BLaER1 (cell line): ENCODE data around the gene ARHGAP18.
A peak's percentile ranks its signal among the peaks of the same experiment; 100 is the strongest.

ENCODE experiments used
- H3K27ac ChIP-seq: shearing (Covaris generic); formaldehyde crosslinking; 2 replicates; pipeline ENCODE4 v1.8.1; 2022
- H3K27me3 ChIP-seq: shearing (Covaris generic); formaldehyde crosslinking; 2 replicates; pipeline ENCODE4 v1.8.1; 2022
- H3K36me3 ChIP-seq: shearing (Covaris generic); formaldehyde crosslinking; 2 replicates; pipeline ENCODE4 v1.8.1; 2022
- H3K4me1 ChIP-seq: shearing (Covaris generic); formaldehyde crosslinking; 2 replicates; pipeline ENCODE4 v1.8.1; 2022
- H3K4me2 ChIP-seq: shearing (Covaris generic); formaldehyde crosslinking; 2 replicates; pipeline ENCODE4 v1.8.1; 2022
- H3K4me3 ChIP-seq: shearing (Covaris generic); formaldehyde crosslinking; 2 replicates; pipeline ENCODE4 v1.8.1; 2022
- H3K9ac ChIP-seq: shearing (Covaris generic); formaldehyde crosslinking; 2 replicates; pipeline ENCODE4 v1.8.1; 2022
- H3K9me3 ChIP-seq: shearing (Covaris generic); formaldehyde crosslinking; 2 replicates; pipeline ENCODE4 v1.8.1; 2022
- H4K20me1 ChIP-seq: shearing (Covaris generic); formaldehyde crosslinking; 2 replicates; pipeline ENCODE4 v1.8.1; 2022
- Cebpa-rat ChIP-seq: shearing (Covaris generic); IDR thresholded peaks from 2 replicates; pipeline ENCODE4 v1.8.1; 2022

The ARHGAP18 gene

DNA sequence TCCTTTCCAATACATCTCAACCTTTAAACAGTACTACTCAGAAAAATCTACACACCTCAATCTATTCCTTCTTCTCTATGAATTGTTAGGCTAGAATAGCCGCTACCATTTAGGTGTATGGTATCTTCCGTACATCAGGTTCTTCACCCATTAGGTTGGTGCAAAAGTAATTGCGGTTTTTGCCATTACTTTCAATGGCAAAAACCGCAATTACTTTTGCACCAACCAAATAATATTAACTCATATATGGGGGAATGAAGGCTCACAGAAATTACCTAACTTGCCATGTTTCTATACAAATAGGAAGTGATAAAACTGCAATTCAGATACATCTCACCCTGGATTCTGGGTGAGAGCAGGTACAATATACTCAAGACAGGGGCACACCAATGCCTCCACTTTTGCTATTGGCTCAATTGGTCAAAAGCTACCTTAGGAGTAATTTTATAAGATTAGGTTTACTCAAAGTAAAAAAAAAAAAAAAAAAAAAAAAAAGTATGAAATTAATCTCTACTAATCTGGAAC is 37.7 kb upstream of the ARHGAP18 start:
- TF ChIP-seq Cebpa-rat = no peak
- H3K4me3 ChIP-seq = no peak overlapping the region
- peaks cover 59% of the 10 kb centered on the region for H3K4me1 ChIP-seq
- no peaks in the 10 kb centered on the region for H4K20me1 ChIP-seq
- H3K27ac ChIP-seq = peak overlapping the region; percentile 78
- no peaks in the 10 kb centered on the region for H3K9me3 ChIP-seq
- peak overlapping the region; percentile 83 for H3K4me2 ChIP-seq
- H3K27me3 ChIP-seq = no peaks in the 10 kb centered on the region
- no peak overlapping the region for H3K9ac ChIP-seq
- H3K36me3 ChIP-seq = no peaks in the 10 kb centered on the region

DNA sequence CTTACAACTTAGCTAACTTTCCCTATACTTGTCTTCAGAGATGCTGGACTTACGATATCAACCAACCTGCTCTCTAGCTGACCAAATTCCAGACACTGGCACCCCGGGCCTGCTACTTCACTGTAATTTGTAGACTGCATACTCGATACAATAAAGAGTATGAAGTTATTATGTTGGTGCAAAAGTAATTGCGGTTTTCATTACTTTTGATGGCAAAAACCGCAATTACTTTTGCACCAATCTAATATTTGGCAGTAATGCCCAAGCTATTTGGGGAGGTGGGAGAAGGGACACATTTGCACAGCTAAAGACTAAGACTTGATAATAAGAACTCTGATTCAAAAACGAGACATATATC is 34.9 kb upstream of the ARHGAP18 start:
- H3K36me3 ChIP-seq = no peaks in the 10 kb centered on the region
- no peak overlapping the region for H3K9ac ChIP-seq
- H3K27ac ChIP-seq = peak overlapping the region; percentile 19; the same call in 1 of the 2 replicates
- no peak overlapping the region for H3K4me3 ChIP-seq
- peak overlapping the region; percentile 60 for H3K4me2 ChIP-seq
- TF ChIP-seq Cebpa-rat = no peak
- peaks cover 39% of the 10 kb centered on the region for H3K4me1 ChIP-seq
- H3K27me3 ChIP-seq = no peaks in the 10 kb centered on the region
- H4K20me1 ChIP-seq = no peaks in the 10 kb centered on the region
- H3K9me3 ChIP-seq = no peaks in the 10 kb centered on the region

DNA sequence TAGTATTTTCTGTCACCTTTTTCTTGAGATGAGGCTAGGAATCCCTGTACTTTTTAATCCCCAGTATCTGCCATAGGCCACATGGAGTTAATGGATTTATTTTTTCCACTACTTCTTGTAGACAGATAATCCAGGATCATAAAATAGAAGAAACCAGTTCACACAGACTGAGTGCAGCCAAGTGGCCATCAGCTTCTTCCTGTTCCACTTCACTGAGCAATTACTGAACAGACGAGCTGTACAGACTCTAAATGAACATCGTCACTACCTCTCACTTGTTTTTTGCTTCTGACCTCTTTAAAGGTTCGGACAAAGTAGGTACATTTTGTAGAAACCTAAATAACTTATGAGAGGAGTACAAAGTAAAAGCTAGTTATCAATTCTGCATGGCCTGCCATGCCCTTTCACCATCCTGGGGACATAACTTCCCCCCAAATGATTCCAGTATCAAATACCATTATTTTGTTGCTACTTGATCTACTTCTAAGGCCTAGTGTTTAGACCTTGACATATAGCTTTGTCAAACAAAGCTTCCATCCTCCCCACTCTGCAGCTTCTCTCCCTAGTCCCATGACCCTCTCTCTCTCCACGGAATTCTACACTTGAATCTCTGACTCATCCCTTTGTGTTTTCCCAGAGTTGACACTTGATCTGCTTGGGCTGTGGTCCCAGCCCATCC is 34.4 kb upstream of the ARHGAP18 start:
- H3K9ac ChIP-seq = no peak overlapping the region
- H3K4me2 ChIP-seq = peak overlapping the region; percentile 60
- no peaks in the 10 kb centered on the region for H3K36me3 ChIP-seq
- no peak for TF ChIP-seq Cebpa-rat
- H3K27me3 ChIP-seq = no peaks in the 10 kb centered on the region
- peaks cover 34% of the 10 kb centered on the region for H3K4me1 ChIP-seq
- H3K27ac ChIP-seq = peak overlapping the region; percentile 19; the same call in 1 of the 2 replicates
- H3K9me3 ChIP-seq = no peaks in the 10 kb centered on the region
- H3K4me3 ChIP-seq = no peak overlapping the region
- no peaks in the 10 kb centered on the region for H4K20me1 ChIP-seq

DNA sequence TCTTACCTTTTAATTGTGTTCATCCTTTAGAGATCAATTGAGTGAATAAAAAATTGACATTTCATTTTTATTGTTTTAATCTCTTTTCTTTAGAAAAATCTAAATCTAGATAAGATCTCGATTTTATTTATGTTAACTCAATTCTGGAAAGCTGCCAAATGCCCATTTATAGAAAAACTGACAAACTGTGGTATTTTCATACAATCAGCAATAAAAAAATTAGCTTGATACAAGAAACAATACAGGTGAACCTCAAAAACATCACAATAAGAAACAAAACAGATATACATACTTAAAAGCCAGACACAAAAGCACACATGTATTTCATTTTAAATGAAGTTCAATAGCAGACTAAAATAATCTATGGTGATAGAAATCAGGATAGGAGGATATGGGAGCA is 30.0 kb upstream of the ARHGAP18 start:
- H3K27ac ChIP-seq = no peak overlapping the region
- no peak overlapping the region for H3K4me3 ChIP-seq
- H3K4me1 ChIP-seq = peaks cover 17% of the 10 kb centered on the region
- H3K4me2 ChIP-seq = no peak overlapping the region
- no peaks in the 10 kb centered on the region for H3K36me3 ChIP-seq
- no peaks in the 10 kb centered on the region for H4K20me1 ChIP-seq
- no peaks in the 10 kb centered on the region for H3K9me3 ChIP-seq
- no peak overlapping the region for H3K9ac ChIP-seq
- no peak for TF ChIP-seq Cebpa-rat
- no peaks in the 10 kb centered on the region for H3K27me3 ChIP-seq

DNA sequence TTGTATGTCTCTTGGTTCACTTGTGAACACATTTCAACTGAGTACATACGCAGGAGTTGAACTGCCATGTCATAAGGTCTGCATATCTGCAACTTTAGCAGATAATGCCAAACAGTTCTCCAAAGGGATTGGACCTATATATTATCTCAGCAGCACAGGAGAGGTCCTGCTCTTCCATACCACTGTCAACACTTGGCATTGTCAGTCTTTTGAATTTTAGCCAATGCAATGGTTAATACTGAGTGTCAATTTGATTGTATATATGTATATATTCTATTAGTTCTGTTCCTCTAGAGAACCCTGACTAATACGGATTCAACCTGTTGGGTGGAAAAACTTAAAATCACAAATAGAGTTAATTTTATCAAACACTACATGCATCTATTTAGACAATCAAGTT is 26.1 kb upstream of the ARHGAP18 start:
- Histone ChIP-seq H3K27ac (no peak overlapping the region), H3K4me1 (no peaks in the 10 kb centered on the region), H3K4me2 (no peak overlapping the region), H3K36me3 (no peaks in the 10 kb centered on the region), H3K27me3 (no peaks in the 10 kb centered on the region), H4K20me1 (no peaks in the 10 kb centered on the region), H3K9me3 (no peaks in the 10 kb centered on the region), H3K9ac (no peak overlapping the region), H3K4me3 (no peak overlapping the region)
- TF ChIP-seq Cebpa-rat = no peak

DNA sequence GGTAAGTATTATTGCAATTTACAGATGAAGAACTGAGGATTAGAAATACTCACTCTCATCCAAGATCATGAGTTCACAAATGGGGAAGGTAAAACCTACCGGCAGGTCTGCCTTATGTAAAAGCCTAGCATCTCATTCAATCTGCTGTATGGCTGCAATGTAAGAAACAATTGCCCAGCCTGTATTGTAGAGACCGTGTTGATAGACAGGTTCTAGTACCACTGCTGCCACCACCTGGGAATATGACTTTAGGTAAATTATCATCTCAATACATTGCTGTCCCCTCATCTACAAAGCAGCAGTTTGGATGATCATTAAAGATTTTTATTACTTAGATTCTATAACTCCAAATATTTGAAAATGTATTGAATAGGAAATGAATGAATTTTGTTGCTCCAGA is 23.3 kb upstream of the ARHGAP18 start:
- H3K4me2 ChIP-seq = no peak overlapping the region
- H3K4me3 ChIP-seq = no peak overlapping the region
- TF ChIP-seq Cebpa-rat = no peak
- H4K20me1 ChIP-seq = no peaks in the 10 kb centered on the region
- H3K9ac ChIP-seq = no peak overlapping the region
- no peaks in the 10 kb centered on the region for H3K36me3 ChIP-seq
- no peaks in the 10 kb centered on the region for H3K4me1 ChIP-seq
- no peak overlapping the region for H3K27ac ChIP-seq
- no peaks in the 10 kb centered on the region for H3K27me3 ChIP-seq
- H3K9me3 ChIP-seq = no peaks in the 10 kb centered on the region

DNA sequence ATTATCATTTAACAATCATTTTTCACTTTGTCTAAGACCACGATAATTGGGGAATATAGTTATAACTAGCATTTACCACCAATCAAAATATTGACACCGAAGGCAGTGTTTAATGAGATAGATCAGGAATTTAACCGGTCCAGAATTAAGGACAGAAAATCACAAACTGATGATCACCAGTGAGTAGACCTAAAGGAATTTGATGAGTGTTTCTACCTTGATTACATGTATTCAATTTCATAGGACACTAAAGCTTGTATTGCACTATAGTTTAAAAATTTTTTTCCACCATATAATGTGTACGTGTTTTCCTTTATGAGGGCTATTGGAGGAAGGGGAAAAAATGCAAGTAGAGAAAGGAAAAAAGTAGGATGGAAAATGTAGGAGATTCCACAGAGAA is 22.6 kb upstream of the ARHGAP18 start:
- Histone ChIP-seq H3K27ac (no peak overlapping the region), H3K4me3 (no peak overlapping the region), H3K9me3 (no peaks in the 10 kb centered on the region), H4K20me1 (no peaks in the 10 kb centered on the region), H3K4me1 (no peaks in the 10 kb centered on the region), H3K4me2 (no peak overlapping the region), H3K27me3 (no peaks in the 10 kb centered on the region), H3K9ac (no peak overlapping the region), H3K36me3 (no peaks in the 10 kb centered on the region)
- no peak for TF ChIP-seq Cebpa-rat

DNA sequence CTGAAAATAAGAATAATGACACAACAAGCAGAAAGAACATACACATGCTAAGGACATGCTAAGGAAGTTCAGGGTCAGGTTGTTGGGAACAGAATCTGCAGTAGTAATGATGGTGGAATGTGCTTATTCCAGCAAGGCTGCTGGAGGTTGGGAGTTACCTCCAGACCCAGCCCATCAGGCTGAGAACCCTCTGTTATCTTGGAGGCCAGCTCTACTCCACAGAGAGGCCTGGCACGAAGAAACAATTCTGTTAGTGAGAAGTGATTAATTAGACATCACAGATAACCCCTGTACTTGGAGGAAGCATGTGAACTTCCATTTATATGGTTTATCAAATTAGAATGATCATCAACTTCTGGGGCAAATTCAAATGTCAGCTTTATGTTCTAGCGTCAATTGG is 22.1 kb upstream of the ARHGAP18 start:
- H3K9me3 ChIP-seq = no peaks in the 10 kb centered on the region
- H3K27me3 ChIP-seq = no peaks in the 10 kb centered on the region
- no peak overlapping the region for H3K4me3 ChIP-seq
- H3K4me2 ChIP-seq = no peak overlapping the region
- no peaks in the 10 kb centered on the region for H3K4me1 ChIP-seq
- H3K36me3 ChIP-seq = no peaks in the 10 kb centered on the region
- H3K27ac ChIP-seq = no peak overlapping the region
- no peak overlapping the region for H3K9ac ChIP-seq
- H4K20me1 ChIP-seq = no peaks in the 10 kb centered on the region
- TF ChIP-seq Cebpa-rat = no peak

DNA sequence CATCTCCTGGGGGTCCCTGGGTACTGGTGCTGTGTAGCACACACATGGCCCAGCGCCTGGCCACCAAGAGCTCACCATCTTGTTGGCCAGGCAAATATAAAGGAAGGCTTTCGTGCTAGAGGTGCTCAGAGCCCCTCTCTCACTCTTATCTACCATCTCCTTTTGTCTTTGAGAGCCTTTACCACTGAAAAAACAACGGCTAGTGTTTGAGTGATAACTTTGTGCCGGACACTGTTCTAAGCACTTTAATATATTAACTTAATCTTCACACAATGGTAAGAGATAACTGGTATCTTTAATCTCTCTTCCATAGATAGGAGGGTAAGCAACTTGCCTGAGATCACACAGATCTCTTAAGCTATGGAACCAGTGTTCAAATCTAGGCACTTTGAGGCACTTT is 21.5 kb upstream of the ARHGAP18 start:
- TF ChIP-seq Cebpa-rat = no peak
- no peaks in the 10 kb centered on the region for H3K36me3 ChIP-seq
- H3K4me2 ChIP-seq = no peak overlapping the region
- H3K27ac ChIP-seq = no peak overlapping the region
- no peaks in the 10 kb centered on the region for H3K27me3 ChIP-seq
- H3K4me1 ChIP-seq = no peaks in the 10 kb centered on the region
- H3K9ac ChIP-seq = no peak overlapping the region
- no peak overlapping the region for H3K4me3 ChIP-seq
- no peaks in the 10 kb centered on the region for H3K9me3 ChIP-seq
- H4K20me1 ChIP-seq = no peaks in the 10 kb centered on the region

DNA sequence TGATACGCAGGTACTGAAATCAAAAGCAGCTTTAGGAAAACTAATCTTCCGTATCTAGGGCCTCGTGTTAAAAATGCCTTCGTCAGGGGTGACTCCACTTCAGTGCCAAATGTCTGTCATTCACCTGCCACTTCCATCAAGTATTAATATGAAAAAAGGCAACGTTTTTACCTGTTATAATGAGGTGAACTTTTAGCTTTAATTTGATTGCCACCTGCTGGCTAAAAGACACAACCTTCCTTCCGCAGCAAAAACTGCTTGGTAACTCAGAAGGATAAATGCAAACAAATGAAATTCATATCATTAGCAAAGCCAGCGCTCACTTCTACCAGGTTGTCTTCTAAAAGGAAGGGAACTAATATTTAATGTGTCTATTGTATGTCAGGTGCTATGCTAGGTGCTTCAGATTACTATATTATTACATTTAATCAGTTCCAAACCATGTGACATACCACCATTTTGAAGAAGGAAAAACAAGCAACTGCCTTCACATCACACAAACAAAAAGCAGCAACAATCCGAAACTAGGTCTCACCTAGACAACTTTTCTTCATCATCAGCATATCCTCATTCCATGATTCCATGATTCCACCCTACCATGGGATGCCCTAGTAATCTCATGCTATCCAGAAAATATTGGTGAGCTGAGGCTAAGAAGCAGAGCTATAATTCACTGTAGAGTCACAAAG is 20.6 kb upstream of the ARHGAP18 start:
- Histone ChIP-seq H3K4me1 (no peaks in the 10 kb centered on the region), H3K9me3 (no peaks in the 10 kb centered on the region), H3K36me3 (no peaks in the 10 kb centered on the region), H3K27ac (no peak overlapping the region), H3K4me3 (no peak overlapping the region), H4K20me1 (no peaks in the 10 kb centered on the region), H3K4me2 (no peak overlapping the region), H3K9ac (no peak overlapping the region), H3K27me3 (no peaks in the 10 kb centered on the region)
- no peak for TF ChIP-seq Cebpa-rat
